ENCODE results near the gene PEX11B. TPM values are rescaled to one million over a fixed set of nuclear protein-coding genes. Genes with fewer than 3 reads are reported as not detected.

PEX11B gene
- total RNA-seq, 2 experiments from 2014 or later = 11.6 to 13.2 TPM

DNA sequence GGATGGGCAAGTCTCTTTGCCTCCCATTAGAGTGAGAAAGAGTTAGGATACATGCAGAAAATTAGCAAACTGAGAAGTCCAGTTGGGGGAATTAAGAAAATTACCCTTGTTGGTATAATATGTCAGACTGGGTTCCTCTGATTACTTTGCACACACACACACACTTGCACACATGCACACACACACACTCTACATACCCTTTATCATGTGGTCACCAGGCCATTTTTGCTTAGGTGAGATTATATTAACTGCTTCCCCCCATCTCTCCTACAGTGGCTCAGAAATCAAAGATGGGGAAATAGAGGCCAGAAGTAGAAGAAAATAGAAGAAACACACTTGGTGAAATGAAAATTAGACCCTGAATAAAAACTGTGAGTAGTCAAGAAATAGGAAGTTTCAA lies 40.2 kb upstream of the PEX11B start:
- Mint-ChIP-seq H3K27me3 (no peaks in the 10 kb centered on the region), H3K4me1 (ENCODE audit: low read depth) (peaks cover 79% of the 10 kb centered on the region), H3K27ac (peak overlapping the region; percentile 87), H3K4me3 (peak overlapping the region; percentile 96), H3K36me3 (ENCODE audit: low read depth) (peaks cover 21% of the 10 kb centered on the region), H3K9me3 (no peaks in the 10 kb centered on the region)
- ChIA-PET POLR2A (interaction anchor here (1.1 to 8.8 kb wide), 21 partner anchors 7 to 134 kb away, joined by 3 to 213 read pairs (median 7); partner anchors contain the start of genes ANKRD34A, ANKRD35, NUDT17 and PEX11B), CTCF (interaction anchor here (1.4 to 3.8 kb wide), 3 partner anchors 18 to 67 kb away, joined by 5 to 19 read pairs (median 11); partner anchors contain the start of gene RBM8A)
- Histone ChIP-seq H3K4me3 (ENCODE audit: low read length) (no peak overlapping the region), H3K36me3 (ENCODE audit: insufficient read depth, low read length) (peaks cover 4% of the 10 kb centered on the region), H3K27me3 (ENCODE audit: control insufficient read depth in 1 of 2, insufficient read depth in 2 of 2, low read length in 2 of 2) (no peaks in the 10 kb centered on the region), H3K4me1 (ENCODE audit: insufficient read depth, low read length) (peaks cover 74% of the 10 kb centered on the region), H3K27ac (ENCODE audit: low read depth in 1 of 2, low read length in 2 of 2) (peak overlapping the region in 1 of 2 donors; percentile 11), H3K9me3 (ENCODE audit: control insufficient read depth in 1 of 2, insufficient read depth in 1 of 2, low read length in 2 of 2) (no peaks in the 10 kb centered on the region)
- ATAC-seq (ENCODE audit: poor library complexity) (no peak), DNase-seq (no peak)
- intact Hi-C loops (cut with DNase I, micrococcal nuclease) = loop anchor here (1.0 to 5.0 kb wide), 4 partner anchors 31 to 1584 kb away; partner anchors contain the start of genes PEX11B (in 2 of the 2), BCL9 (in 1 of the 2), PIAS3 (in 1 of the 2) and RBM8A (in 1 of the 2)
- TF ChIP-seq, protein P1, sequence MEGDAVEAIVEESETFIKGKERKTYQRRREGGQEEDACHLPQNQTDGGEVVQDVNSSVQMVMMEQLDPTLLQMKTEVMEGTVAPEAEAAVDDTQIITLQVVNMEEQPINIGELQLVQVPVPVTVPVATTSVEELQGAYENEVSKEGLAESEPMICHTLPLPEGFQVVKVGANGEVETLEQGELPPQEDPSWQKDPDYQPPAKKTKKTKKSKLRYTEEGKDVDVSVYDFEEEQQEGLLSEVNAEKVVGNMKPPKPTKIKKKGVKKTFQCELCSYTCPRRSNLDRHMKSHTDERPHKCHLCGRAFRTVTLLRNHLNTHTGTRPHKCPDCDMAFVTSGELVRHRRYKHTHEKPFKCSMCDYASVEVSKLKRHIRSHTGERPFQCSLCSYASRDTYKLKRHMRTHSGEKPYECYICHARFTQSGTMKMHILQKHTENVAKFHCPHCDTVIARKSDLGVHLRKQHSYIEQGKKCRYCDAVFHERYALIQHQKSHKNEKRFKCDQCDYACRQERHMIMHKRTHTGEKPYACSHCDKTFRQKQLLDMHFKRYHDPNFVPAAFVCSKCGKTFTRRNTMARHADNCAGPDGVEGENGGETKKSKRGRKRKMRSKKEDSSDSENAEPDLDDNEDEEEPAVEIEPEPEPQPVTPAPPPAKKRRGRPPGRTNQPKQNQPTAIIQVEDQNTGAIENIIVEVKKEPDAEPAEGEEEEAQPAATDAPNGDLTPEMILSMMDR (IDR thresholded peaks at IDR 0.05) = no peak

DNA sequence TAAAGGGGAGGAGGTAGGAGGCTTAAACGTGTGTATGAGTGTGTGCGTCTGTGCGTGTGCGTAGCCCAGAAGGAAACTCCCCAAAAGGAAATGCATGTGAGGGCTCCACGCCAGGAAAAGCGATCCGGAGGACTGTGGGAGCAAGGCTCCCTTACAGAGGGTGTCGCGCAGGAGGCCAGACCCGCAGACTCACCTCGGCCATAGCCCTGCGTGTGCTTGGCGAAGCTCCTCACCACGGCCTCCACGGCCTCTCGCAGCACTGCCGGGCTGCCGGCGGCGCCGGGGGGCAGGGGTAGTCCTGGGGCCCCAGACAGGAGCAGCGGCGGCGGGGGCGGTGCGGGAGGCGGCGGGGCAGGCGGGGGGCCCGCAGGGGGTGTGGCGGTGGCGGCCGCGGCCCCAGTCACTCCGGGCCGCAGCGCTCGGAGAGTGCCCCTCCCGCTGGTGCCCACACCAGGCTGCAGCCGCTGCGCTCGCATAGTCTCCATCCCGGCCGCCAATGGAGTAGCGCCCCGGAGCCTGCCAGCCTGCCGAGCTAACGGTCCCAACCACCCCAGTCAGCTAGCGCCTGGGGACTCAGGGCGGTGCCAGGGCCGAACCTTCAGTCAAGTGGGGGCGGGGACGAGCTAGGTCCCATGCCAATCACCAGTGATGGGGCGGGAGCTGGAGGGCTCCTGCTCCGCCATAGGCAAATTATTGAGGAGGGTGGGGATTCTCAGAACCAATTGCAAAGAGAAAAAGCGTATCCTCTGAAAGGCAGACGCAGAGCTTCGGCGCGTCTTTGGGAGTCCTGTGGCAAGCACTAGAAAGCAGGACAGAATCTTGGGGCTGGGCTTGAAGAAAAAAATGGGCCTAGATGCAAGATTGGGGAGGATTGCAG lies 39.2 kb upstream of the PEX11B start, which contains the start of gene LIX1L:
Gene LIX1L (minus strand): TSS at position 575 of the 877 bp plus-strand sequence. CDS start 90 bp downstream, at position 485.
- peak within 1 kb of the TSS; percentile 75 to 76 for H3K27ac ChIP-seq (ENCODE audit: low read depth in 1 of 2, low read length in 2 of 2)
- no peaks in the 10 kb centered on the region for H3K9me3 Mint-ChIP-seq
- intact Hi-C loops (cut with DNase I, micrococcal nuclease) = loop anchor here (1.0 to 5.0 kb wide), 4 partner anchors 30 to 1585 kb away; partner anchors contain the start of genes PEX11B (in 2 of the 2), RBM8A (in 2 of the 2), BCL9 (in 1 of the 2) and PIAS3 (in 1 of the 2)
- H3K4me1 Mint-ChIP-seq (ENCODE audit: low read depth) = peaks cover 76% of the 10 kb centered on the region
- H3K9me3 ChIP-seq (ENCODE audit: control insufficient read depth in 1 of 2, insufficient read depth in 1 of 2, low read length in 2 of 2) = no peaks in the 10 kb centered on the region
- no peaks in the 10 kb centered on the region for H3K27me3 ChIP-seq (ENCODE audit: control insufficient read depth in 1 of 2, insufficient read depth in 2 of 2, low read length in 2 of 2)
- H3K36me3 ChIP-seq (ENCODE audit: insufficient read depth, low read length) = peaks cover 10% of the 10 kb centered on the region
- ChIA-PET CTCF (interaction anchor here (0.7 to 3.8 kb wide), 6 partner anchors 10 to 112 kb away, joined by 3 to 19 read pairs (median 6); partner anchors contain the start of genes NUDT17 and RBM8A), POLR2A (interaction anchor here (0.9 to 8.8 kb wide), 32 partner anchors 8 to 133 kb away, joined by 3 to 213 read pairs (median 7); partner anchors contain the start of genes ANKRD34A, ANKRD35, NUDT17 and PEX11B)
- peak within 1 kb of the TSS; percentile 83 for H3K4me3 ChIP-seq (ENCODE audit: low read length)
- peak within 1 kb of the TSS; percentile 87 for H3K27ac Mint-ChIP-seq
- TF ChIP-seq, protein P1 (IDR thresholded peaks at IDR 0.05) = no peak
- H3K27me3 Mint-ChIP-seq = no peaks in the 10 kb centered on the region
- H3K4me1 ChIP-seq (ENCODE audit: insufficient read depth, low read length) = peaks cover 66% of the 10 kb centered on the region
- peaks cover 27% of the 10 kb centered on the region for H3K36me3 Mint-ChIP-seq (ENCODE audit: low read depth)
- H3K4me3 Mint-ChIP-seq = peak within 1 kb of the TSS; percentile 96
- peak; percentile 86 for ATAC-seq (ENCODE audit: poor library complexity)
- peak; percentile 87 to 98 (median 93) for DNase-seq

Data from CD4-positive, alpha-beta T cell (primary cell).